Measurements from ENCODE around the gene EXOC6B.

- TF ChIP-seq, protein P1, sequence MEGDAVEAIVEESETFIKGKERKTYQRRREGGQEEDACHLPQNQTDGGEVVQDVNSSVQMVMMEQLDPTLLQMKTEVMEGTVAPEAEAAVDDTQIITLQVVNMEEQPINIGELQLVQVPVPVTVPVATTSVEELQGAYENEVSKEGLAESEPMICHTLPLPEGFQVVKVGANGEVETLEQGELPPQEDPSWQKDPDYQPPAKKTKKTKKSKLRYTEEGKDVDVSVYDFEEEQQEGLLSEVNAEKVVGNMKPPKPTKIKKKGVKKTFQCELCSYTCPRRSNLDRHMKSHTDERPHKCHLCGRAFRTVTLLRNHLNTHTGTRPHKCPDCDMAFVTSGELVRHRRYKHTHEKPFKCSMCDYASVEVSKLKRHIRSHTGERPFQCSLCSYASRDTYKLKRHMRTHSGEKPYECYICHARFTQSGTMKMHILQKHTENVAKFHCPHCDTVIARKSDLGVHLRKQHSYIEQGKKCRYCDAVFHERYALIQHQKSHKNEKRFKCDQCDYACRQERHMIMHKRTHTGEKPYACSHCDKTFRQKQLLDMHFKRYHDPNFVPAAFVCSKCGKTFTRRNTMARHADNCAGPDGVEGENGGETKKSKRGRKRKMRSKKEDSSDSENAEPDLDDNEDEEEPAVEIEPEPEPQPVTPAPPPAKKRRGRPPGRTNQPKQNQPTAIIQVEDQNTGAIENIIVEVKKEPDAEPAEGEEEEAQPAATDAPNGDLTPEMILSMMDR (IDR thresholded peaks at IDR 0.05) = no peak
- TF ChIP-seq POLR2A (IDR thresholded peaks at IDR 0.05) (no peak), POLR2AphosphoS5 (IDR thresholded peaks at IDR 0.05) (no peak)
Observed at GRCh38 chr2:72276876-72277275, 549.0 kb downstream of the EXOC6B start.
